Activated CD8-positive, alpha-beta memory T cell treated with anti-CD3 and anti-CD28 coated beads, Interleukin-2, amount 50 U/mL, for 24 hours (primary cell): Measurements from ENCODE around the gene SLC18A3.

Source experiments
- DNase-seq: peaks from one replicate; pipeline ENCODE4 v3.0.0-alpha.2; 2020; ENCODE audit errors: extremely low read depth

The SLC18A3 gene

GRCh38 chr10:49611816-49612512 lies 1.9 kb downstream of the SLC18A3 start:
- DNase-seq = no peak

GRCh38 chr10:49612513-49613164 lies 2.5 kb downstream of the SLC18A3 start:
- DNase-seq = no peak

- DNase-seq = no peak
These were observed 3.2 kb downstream of the SLC18A3 start for GRCh38 chr10:49613165-49613881.

- no peak for DNase-seq
These were observed 3.8 kb downstream of the SLC18A3 start, which contains the start of gene CHAT for GRCh38 chr10:49613882-49614241. Gene CHAT (plus strand): TSS chr10:49614037. CDS start chr10:49614190, 153 bp downstream.

GRCh38 chr10:49614242-49615198 lies 4.4 kb downstream of the SLC18A3 start:
- DNase-seq = no peak

GRCh38 chr10:49615213-49615612 lies 5.1 kb downstream of the SLC18A3 start:
- DNase-seq = no peak

GRCh38 chr10:49615721-49616120 lies 5.6 kb downstream of the SLC18A3 start:
- no peak for DNase-seq

GRCh38 chr10:49616421-49617101 lies 6.5 kb downstream of the SLC18A3 start:
- no peak for DNase-seq

- no peak for DNase-seq
These were observed 7.3 kb downstream of the SLC18A3 start for GRCh38 chr10:49617121-49618020.

- no peak for DNase-seq
These were observed 8.7 kb downstream of the SLC18A3 start for GRCh38 chr10:49618821-49619220.

- no peak for DNase-seq
These were observed 9.5 kb downstream of the SLC18A3 start for GRCh38 chr10:49619613-49620012.

- no peak for DNase-seq
These were observed 10.2 kb downstream of the SLC18A3 start for GRCh38 chr10:49620286-49620810.

GRCh38 chr10:49620841-49621378 lies 10.8 kb downstream of the SLC18A3 start:
- no peak for DNase-seq

- no peak for DNase-seq
These were observed 11.5 kb downstream of the SLC18A3 start for GRCh38 chr10:49621561-49621960.

- no peak for DNase-seq
These were observed 12.6 kb downstream of the SLC18A3 start for GRCh38 chr10:49622426-49623425.

GRCh38 chr10:49624629-49625028 lies 14.5 kb downstream of the SLC18A3 start:
- DNase-seq = no peak

- no peak for DNase-seq
These were observed 15.3 kb downstream of the SLC18A3 start for GRCh38 chr10:49625411-49625810.

GRCh38 chr10:49627038-49627437 lies 16.9 kb downstream of the SLC18A3 start:
- DNase-seq = no peak
